DND-41 (cell line): ENCODE measurements around the gene MFNG.

ENCODE experiments used
- ATAC-seq: fragments of 200-7000 bp; cut with Tn5 transposase; 3 replicates; pipeline ENCODE4 v1.9.1; 2021; ENCODE audit warnings: low read depth; ENCODE audit not compliant: insufficient read depth
- DNase-seq: peaks from one replicate; pipeline ENCODE4 v3.0.0-alpha.2; 2020
- H2AFZ ChIP-seq: 2 replicates; pipeline ENCODE4 v1.6.0; 2012; ENCODE audit warnings: low read depth, low read length
- H3K27ac ChIP-seq: 2 replicates; pipeline ENCODE4 v1.5.1; 2012; ENCODE audit warnings: low read length, inconsistent platforms
- H3K27me3 ChIP-seq: fragments of 200-600 bp; sonication (generic); 2 replicates; pipeline ENCODE4 v1.6.0; 2012; ENCODE audit warnings: low read length, mild to moderate bottlenecking, inconsistent platforms; ENCODE audit not compliant: insufficient read depth, poor library complexity
- H3K36me3 ChIP-seq: 2 replicates; pipeline ENCODE4 v1.5.1; 2012; ENCODE audit warnings: low read length, inconsistent platforms; ENCODE audit not compliant: insufficient read depth
- H3K4me1 ChIP-seq: 2 replicates; pipeline ENCODE4 v1.5.1; 2012; ENCODE audit warnings: mild to moderate bottlenecking, low read length; ENCODE audit not compliant: insufficient read depth
- H3K4me2 ChIP-seq: 2 replicates; pipeline ENCODE4 v1.6.0; 2012; ENCODE audit warnings: mild to moderate bottlenecking, moderate library complexity, low read length, inconsistent platforms; ENCODE audit not compliant: insufficient read depth
- H3K4me3 ChIP-seq, 2 experiments: fragments of 200-600 bp in 1 of 2; shearing (Covaris generic) in 1 of 2; 2 replicates each; pipeline ENCODE4 v1.5.1; 2012 to 2016; ENCODE audit warnings: inconsistent platforms in 2 of 2, low read length in 2 of 2, mild to moderate bottlenecking in 2 of 2, low read depth in 1 of 2, moderate library complexity in 1 of 2
- H3K79me2 ChIP-seq: 2 replicates; pipeline ENCODE4 v1.6.0; 2012; ENCODE audit warnings: low read length, inconsistent platforms; ENCODE audit not compliant: insufficient read depth
- H3K9ac ChIP-seq: 2 replicates; pipeline ENCODE4 v1.6.0; 2012; ENCODE audit warnings: low read depth, mild to moderate bottlenecking, inconsistent platforms, low read length, moderate library complexity
- H3K9me3 ChIP-seq: 2 replicates; pipeline ENCODE4 v1.5.1; 2012; ENCODE audit warnings: low read length, moderate library complexity, mild to moderate bottlenecking, inconsistent platforms; ENCODE audit not compliant: insufficient read depth, severe bottlenecking
- H4K20me1 ChIP-seq: 2 replicates; pipeline ENCODE4 v1.6.0; 2012; ENCODE audit warnings: low read length; ENCODE audit not compliant: insufficient read depth
- EZH2 ChIP-seq: IDR thresholded peaks from 3 replicates; pipeline ENCODE4 v1.6.1; 2012; ENCODE audit warnings: borderline replicate concordance, low read depth, mild to moderate bottlenecking, moderate library complexity, low read length, inconsistent platforms; ENCODE audit not compliant: severe bottlenecking
- TF ChIP-seq, protein P1 (sequence below): IDR thresholded peaks from 2 replicates; pipeline ENCODE4 v1.5.1; 2012; ENCODE audit warnings: borderline replicate concordance, low read length, moderate library complexity, mild to moderate bottlenecking; ENCODE audit not compliant: poor library complexity, severe bottlenecking; ENCODE audit errors: extremely low read depth

MFNG gene

DNA sequence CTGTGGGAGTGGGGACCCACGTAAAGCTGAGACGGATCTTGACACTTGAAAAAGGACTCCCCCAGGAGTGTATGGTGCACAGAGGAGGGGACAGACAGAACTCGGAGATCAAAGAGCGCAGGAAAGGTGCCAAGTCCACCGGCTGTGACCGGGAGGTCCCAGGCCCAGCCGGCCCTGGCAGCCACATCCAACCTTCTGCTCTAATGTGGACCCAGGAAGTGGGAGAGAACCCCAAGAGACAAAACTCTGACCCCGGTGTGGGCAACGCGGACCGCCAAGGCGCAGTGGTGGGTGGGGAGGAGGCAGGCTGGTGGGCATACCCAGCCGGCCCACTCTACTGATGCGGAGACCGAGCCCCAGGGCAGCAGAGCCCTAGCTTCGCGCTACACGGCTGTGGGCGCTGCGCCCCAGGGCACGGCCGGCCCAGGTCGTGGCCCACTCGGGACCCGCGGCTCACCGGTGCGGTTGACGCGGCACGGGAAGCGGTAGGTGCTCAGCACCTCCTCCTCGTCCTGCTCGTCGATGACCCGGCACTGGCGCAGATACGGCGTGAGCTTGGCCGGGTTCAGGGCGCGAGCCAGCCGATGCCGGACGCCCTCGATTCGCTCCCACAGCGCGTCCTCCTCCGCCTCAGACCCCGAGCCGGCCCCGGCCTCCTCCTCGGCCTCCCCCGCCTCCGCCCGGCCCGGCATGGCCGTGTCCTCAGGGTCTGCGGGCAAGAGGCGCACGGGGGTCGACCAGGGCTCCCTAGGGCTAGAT is 32.5 kb upstream of the MFNG start:
- no peak for ATAC-seq
- no peaks in the 10 kb centered on the region for H3K9me3 ChIP-seq
- H4K20me1 ChIP-seq = no peaks in the 10 kb centered on the region
- TF ChIP-seq, protein P1, sequence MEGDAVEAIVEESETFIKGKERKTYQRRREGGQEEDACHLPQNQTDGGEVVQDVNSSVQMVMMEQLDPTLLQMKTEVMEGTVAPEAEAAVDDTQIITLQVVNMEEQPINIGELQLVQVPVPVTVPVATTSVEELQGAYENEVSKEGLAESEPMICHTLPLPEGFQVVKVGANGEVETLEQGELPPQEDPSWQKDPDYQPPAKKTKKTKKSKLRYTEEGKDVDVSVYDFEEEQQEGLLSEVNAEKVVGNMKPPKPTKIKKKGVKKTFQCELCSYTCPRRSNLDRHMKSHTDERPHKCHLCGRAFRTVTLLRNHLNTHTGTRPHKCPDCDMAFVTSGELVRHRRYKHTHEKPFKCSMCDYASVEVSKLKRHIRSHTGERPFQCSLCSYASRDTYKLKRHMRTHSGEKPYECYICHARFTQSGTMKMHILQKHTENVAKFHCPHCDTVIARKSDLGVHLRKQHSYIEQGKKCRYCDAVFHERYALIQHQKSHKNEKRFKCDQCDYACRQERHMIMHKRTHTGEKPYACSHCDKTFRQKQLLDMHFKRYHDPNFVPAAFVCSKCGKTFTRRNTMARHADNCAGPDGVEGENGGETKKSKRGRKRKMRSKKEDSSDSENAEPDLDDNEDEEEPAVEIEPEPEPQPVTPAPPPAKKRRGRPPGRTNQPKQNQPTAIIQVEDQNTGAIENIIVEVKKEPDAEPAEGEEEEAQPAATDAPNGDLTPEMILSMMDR = no peak
- no peak for TF ChIP-seq EZH2
- no peak overlapping the region for H3K4me2 ChIP-seq
- H3K79me2 ChIP-seq = no peaks in the 10 kb centered on the region
- peaks cover 19% of the 10 kb centered on the region for H3K27me3 ChIP-seq
- H3K27ac ChIP-seq = no peak overlapping the region
- DNase-seq = no peak
- no peaks in the 10 kb centered on the region for H3K36me3 ChIP-seq
- no peaks in the 10 kb centered on the region for H3K4me1 ChIP-seq
- no peak overlapping the region for H3K9ac ChIP-seq
- no peak overlapping the region for H2AFZ ChIP-seq
- H3K4me3 ChIP-seq = no peak overlapping the region

DNA sequence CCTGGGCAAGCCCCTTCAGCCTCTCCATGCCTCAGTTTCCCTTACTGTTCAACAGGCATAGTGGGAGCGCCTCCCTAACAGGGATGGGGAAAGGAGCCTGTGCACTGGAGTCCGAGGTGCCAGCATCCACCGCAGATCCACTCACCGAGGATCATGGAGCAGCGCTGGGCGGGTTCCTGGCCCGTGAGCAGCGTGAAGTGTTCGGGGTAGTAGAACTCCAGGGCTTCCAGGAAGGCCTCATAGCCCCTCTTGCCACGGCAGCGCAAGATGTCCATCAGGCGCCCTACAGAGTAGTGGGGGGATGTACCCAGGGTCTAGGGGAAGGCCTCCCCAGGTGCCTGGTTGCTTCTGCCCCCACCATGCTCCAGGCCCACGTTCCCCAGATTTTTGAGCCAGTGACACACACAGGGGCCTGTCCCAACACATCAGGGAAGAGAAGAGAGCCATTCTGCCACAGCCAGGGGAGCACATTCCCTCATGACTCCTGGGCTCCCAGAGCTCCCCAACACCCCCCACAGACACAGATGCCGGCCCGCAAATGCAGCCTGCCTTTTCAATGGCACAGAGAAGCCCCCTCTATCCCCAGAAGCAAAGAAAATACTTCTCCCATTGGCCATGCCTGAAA is 31.8 kb upstream of the MFNG start:
- ATAC-seq (no peak), DNase-seq (no peak)
- no peak overlapping the region for H3K9ac ChIP-seq
- peaks cover 19% of the 10 kb centered on the region for H3K27me3 ChIP-seq
- H3K9me3 ChIP-seq = no peaks in the 10 kb centered on the region
- no peak overlapping the region for H3K4me3 ChIP-seq
- H3K27ac ChIP-seq = no peak overlapping the region
- no peaks in the 10 kb centered on the region for H3K79me2 ChIP-seq
- H4K20me1 ChIP-seq = no peaks in the 10 kb centered on the region
- no peak overlapping the region for H2AFZ ChIP-seq
- no peak overlapping the region for H3K4me2 ChIP-seq
- TF ChIP-seq, protein P1 = no peak
- TF ChIP-seq EZH2 = no peak
- H3K4me1 ChIP-seq = no peaks in the 10 kb centered on the region
- H3K36me3 ChIP-seq = no peaks in the 10 kb centered on the region

DNA sequence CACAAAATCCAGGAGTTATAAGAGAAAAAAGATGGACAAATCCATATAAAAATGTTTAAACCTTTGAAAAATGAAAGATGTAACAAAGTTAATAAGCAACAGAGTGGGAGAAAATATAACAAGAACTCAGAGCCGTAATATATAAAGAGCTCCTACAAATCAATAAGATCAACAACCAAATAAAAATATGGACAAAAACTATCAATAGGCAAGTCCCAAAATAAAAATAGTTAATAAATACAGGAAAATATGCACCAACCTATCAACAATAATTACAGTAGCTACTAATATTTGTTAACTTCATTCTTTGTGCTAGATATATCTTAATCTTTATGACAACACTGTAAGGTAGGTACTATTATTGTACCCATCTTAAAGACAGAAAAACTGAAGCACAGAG is 30.3 kb upstream of the MFNG start:
- Histone ChIP-seq H3K27ac (no peak overlapping the region), H4K20me1 (no peaks in the 10 kb centered on the region), H3K9ac (no peak overlapping the region), H3K79me2 (no peaks in the 10 kb centered on the region), H3K36me3 (no peaks in the 10 kb centered on the region), H2AFZ (no peak overlapping the region), H3K27me3 (peaks cover 13% of the 10 kb centered on the region), H3K4me1 (no peaks in the 10 kb centered on the region), H3K4me2 (no peak overlapping the region), H3K4me3 (no peak overlapping the region), H3K9me3 (no peaks in the 10 kb centered on the region)
- DNase-seq (no peak), ATAC-seq (no peak)
- TF ChIP-seq EZH2 = no peak
- TF ChIP-seq, protein P1 = no peak
